ENCODE results near the gene DEGS1. TPM values are rescaled to one million over a fixed set of nuclear protein-coding genes. Genes with fewer than 3 reads are reported as not detected.

DEGS1 gene
- polyA plus RNA-seq, 1 experiment = 193 TPM

DNA sequence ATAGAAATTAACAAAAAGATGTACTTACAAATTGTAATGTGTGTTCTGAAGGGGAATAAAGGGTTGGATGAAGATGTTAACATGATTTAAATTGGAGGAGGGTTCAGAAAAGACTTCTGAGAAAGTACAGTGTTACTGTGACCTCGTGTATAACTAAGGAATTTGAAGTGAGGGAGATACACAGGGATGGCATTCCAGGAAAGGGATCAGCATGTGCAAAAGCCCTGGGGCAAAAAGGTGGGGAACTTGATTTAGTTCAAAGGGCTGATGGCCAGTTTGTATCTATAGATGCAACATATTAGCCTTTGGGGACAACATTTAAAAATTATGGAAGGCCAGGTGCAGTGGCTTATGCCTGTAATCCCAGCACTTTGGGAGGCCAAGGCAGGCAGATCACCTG is 33.3 kb upstream of the DEGS1 start:
- H3K27me3 ChIP-seq (ENCODE audit: control insufficient read depth, insufficient read depth, low read length) = no peaks in the 10 kb centered on the region
- ChIA-PET POLR2A (no interaction called here), CTCF (no interaction called here)
- no peak for DNase-seq (ENCODE audit: low read depth, low spot score)
- H3K9me3 ChIP-seq (ENCODE audit: control insufficient read depth, insufficient read depth, low read length) = no peaks in the 10 kb centered on the region
- TF ChIP-seq, protein P1, sequence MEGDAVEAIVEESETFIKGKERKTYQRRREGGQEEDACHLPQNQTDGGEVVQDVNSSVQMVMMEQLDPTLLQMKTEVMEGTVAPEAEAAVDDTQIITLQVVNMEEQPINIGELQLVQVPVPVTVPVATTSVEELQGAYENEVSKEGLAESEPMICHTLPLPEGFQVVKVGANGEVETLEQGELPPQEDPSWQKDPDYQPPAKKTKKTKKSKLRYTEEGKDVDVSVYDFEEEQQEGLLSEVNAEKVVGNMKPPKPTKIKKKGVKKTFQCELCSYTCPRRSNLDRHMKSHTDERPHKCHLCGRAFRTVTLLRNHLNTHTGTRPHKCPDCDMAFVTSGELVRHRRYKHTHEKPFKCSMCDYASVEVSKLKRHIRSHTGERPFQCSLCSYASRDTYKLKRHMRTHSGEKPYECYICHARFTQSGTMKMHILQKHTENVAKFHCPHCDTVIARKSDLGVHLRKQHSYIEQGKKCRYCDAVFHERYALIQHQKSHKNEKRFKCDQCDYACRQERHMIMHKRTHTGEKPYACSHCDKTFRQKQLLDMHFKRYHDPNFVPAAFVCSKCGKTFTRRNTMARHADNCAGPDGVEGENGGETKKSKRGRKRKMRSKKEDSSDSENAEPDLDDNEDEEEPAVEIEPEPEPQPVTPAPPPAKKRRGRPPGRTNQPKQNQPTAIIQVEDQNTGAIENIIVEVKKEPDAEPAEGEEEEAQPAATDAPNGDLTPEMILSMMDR (IDR thresholded peaks at IDR 0.05; ENCODE audit: low read depth, low read length) = no peak
- H3K4me3 ChIP-seq (ENCODE audit: low read depth, low read length) = no peak overlapping the region
- no peak overlapping the region for H3K27ac ChIP-seq (ENCODE audit: low read depth, low read length)

DNA sequence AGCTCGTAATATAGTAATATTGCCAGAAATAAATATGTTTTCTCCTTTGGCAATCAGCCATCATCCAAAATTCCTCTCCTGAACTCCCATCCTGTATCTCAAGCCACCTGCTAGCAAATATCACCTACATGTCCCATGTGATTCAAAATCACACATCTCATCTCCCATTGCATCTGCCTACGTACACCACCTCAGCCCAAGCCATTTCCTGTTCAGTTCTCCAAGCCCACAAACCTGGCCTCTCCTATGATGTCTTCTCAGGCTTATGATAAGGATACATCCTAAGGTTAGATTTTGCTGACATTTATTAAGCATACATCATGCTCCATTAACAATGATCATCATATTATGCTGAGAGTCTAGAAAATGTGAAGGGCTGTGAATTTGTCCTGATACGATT is 31.9 kb upstream of the DEGS1 start:
- TF ChIP-seq, protein P1 (IDR thresholded peaks at IDR 0.05; ENCODE audit: low read depth, low read length) = no peak
- ChIA-PET CTCF (no interaction called here), POLR2A (no interaction called here)
- DNase-seq (ENCODE audit: low read depth, low spot score) = no peak
- Histone ChIP-seq H3K9me3 (ENCODE audit: control insufficient read depth, insufficient read depth, low read length) (no peaks in the 10 kb centered on the region), H3K27ac (ENCODE audit: low read depth, low read length) (no peak overlapping the region), H3K4me3 (ENCODE audit: low read depth, low read length) (no peak overlapping the region), H3K27me3 (ENCODE audit: control insufficient read depth, insufficient read depth, low read length) (no peaks in the 10 kb centered on the region)

DNA sequence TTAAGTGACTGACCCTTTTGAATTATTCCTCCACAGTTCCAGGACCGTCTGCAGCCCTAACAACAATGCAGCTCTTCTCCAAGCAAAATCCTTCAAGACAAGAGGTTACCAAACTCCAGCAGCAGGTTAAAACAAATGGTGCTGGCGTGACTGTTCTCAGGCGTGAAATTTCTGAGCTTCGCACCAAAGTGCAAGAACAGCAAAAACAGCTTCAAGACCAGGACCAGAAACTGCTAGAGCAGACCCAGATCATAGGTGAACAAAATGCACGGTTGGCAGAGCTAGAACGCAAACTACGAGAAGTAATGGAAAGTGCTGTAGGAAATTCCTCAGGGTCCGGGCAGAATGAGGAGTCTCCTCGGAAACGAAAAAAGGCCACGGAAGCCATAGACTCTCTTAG is 25.7 kb upstream of the DEGS1 start:
- POLR2A ChIA-PET = no interaction called here
- no peaks in the 10 kb centered on the region for H3K9me3 ChIP-seq (ENCODE audit: control insufficient read depth, insufficient read depth, low read length)
- H3K27me3 ChIP-seq (ENCODE audit: control insufficient read depth, insufficient read depth, low read length) = no peaks in the 10 kb centered on the region
- H3K4me3 ChIP-seq (ENCODE audit: low read depth, low read length) = no peak overlapping the region
- H3K27ac ChIP-seq (ENCODE audit: low read depth, low read length) = no peak overlapping the region
- DNase-seq (ENCODE audit: low read depth, low spot score) = no peak
- TF ChIP-seq, protein P1 (IDR thresholded peaks at IDR 0.05; ENCODE audit: low read depth, low read length) = no peak
- CTCF ChIA-PET = interaction anchor here (0.7 kb wide), 1 partner anchor 20 kb away, joined by 3 read pairs; no protein-coding TSS in a partner anchor

DNA sequence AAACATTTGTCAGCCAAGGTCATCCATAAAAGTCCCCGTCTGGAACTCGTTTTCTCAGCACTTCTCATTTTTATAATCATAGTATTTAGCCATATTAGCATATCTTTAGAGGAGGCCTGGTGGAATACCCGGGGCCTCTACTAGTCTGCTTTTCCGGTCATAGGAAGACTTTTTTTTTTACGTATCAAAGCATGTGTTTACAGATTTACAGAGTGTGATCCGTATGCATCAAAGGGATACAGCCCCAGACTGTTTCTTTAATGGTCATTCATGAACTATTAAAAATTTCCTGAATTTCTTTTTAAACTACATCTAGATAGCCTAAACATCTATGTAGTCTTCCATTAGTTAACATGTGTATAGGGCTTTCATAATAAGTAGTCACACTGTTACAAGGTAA is 23.5 kb upstream of the DEGS1 start:
- no peak overlapping the region for H3K4me3 ChIP-seq (ENCODE audit: low read depth, low read length)
- no peaks in the 10 kb centered on the region for H3K27me3 ChIP-seq (ENCODE audit: control insufficient read depth, insufficient read depth, low read length)
- TF ChIP-seq, protein P1 (IDR thresholded peaks at IDR 0.05; ENCODE audit: low read depth, low read length) = no peak
- H3K9me3 ChIP-seq (ENCODE audit: control insufficient read depth, insufficient read depth, low read length) = no peaks in the 10 kb centered on the region
- no peak for DNase-seq (ENCODE audit: low read depth, low spot score)
- no peak overlapping the region for H3K27ac ChIP-seq (ENCODE audit: low read depth, low read length)
- ChIA-PET POLR2A (no interaction called here), CTCF (interaction anchor here (1.2 to 2.1 kb wide), 2 partner anchors 12 to 174 kb away, joined by 6 to 7 read pairs; no protein-coding TSS in a partner anchor)

DNA sequence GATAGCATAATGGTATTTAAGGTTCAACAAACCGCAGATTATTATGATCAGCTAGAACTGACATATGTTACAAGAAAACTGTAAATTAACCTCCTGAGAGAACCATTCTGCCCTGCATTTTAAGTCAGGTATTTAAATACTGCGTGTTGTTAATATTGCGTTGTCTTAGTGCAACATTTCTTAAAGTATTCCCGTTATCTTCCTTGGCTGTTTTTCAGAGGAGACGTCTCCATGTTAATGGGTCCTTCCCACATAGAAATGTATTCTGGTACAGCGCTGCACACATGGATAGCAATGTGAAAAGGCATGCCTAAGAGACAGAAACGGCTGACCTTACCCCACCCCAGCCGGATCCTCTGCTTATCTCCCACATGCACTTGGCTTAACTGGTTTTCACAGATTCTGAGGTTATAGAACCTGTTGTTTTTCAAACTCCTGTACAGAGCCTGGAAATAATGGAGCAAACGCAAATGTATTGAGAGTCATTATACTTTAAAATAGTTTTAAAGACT is 22.8 kb upstream of the DEGS1 start:
- POLR2A ChIA-PET = no interaction called here
- no peaks in the 10 kb centered on the region for H3K9me3 ChIP-seq (ENCODE audit: control insufficient read depth, insufficient read depth, low read length)
- TF ChIP-seq, protein P1 (IDR thresholded peaks at IDR 0.05; ENCODE audit: low read depth, low read length) = no peak
- H3K27ac ChIP-seq (ENCODE audit: low read depth, low read length) = no peak overlapping the region
- CTCF ChIA-PET = interaction anchor here (1.0 to 2.1 kb wide), 2 partner anchors 9 to 173 kb away, joined by 3 to 7 read pairs; no protein-coding TSS in a partner anchor
- H3K27me3 ChIP-seq (ENCODE audit: control insufficient read depth, insufficient read depth, low read length) = no peaks in the 10 kb centered on the region
- H3K4me3 ChIP-seq (ENCODE audit: low read depth, low read length) = no peak overlapping the region
- DNase-seq (ENCODE audit: low read depth, low spot score) = no peak
